Measurements from ENCODE around the gene AZGP1.

DNA sequence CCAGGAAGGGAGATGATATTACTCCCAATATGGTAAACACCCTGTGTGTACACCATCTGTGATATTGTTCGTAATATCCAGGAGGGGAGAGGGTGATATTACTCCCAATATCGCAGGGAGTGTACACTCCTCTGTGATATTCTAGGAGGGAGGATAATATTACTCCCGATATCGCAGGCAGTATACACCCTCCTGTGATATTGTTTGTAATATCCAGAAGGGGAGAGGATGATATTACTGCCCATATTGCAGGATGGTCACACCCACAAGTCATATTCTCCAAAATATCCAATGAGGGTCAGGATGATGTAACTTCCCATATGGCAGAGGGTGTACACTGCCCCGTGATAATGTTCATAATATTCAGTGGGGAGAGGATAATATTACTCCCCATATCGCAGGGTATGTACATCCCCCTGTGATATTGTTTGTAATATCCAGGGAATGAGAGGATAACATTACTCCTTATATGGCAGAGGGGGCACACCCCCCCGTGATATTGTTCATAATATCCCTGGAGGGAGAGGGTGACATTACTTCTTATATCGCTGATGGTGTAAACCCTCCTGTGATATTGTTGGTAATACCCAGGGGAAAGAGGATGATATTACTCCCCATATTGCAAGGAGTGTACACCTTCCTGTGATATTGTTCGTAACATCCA, 17.1 kb downstream of the AZGP1 start:
- TF ChIP-seq, protein P1, sequence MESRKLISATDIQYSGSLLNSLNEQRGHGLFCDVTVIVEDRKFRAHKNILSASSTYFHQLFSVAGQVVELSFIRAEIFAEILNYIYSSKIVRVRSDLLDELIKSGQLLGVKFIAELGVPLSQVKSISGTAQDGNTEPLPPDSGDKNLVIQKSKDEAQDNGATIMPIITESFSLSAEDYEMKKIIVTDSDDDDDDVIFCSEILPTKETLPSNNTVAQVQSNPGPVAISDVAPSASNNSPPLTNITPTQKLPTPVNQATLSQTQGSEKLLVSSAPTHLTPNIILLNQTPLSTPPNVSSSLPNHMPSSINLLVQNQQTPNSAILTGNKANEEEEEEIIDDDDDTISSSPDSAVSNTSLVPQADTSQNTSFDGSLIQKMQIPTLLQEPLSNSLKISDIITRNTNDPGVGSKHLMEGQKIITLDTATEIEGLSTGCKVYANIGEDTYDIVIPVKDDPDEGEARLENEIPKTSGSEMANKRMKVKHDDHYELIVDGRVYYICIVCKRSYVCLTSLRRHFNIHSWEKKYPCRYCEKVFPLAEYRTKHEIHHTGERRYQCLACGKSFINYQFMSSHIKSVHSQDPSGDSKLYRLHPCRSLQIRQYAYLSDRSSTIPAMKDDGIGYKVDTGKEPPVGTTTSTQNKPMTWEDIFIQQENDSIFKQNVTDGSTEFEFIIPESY (IDR thresholded peaks at IDR 0.05; ENCODE audit: borderline replicate concordance, low read depth), result no peak
- TF ChIP-seq, protein P2, sequence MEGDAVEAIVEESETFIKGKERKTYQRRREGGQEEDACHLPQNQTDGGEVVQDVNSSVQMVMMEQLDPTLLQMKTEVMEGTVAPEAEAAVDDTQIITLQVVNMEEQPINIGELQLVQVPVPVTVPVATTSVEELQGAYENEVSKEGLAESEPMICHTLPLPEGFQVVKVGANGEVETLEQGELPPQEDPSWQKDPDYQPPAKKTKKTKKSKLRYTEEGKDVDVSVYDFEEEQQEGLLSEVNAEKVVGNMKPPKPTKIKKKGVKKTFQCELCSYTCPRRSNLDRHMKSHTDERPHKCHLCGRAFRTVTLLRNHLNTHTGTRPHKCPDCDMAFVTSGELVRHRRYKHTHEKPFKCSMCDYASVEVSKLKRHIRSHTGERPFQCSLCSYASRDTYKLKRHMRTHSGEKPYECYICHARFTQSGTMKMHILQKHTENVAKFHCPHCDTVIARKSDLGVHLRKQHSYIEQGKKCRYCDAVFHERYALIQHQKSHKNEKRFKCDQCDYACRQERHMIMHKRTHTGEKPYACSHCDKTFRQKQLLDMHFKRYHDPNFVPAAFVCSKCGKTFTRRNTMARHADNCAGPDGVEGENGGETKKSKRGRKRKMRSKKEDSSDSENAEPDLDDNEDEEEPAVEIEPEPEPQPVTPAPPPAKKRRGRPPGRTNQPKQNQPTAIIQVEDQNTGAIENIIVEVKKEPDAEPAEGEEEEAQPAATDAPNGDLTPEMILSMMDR (IDR thresholded peaks at IDR 0.05), result no peak
- no peak for TF ChIP-seq RCOR1 (IDR thresholded peaks at IDR 0.05; ENCODE audit: low read length)
- TF ChIP-seq EZH2phosphoT487 (IDR thresholded peaks at IDR 0.05; ENCODE audit: borderline replicate concordance, low read depth), result no peak
- TF ChIP-seq MXI1 (IDR thresholded peaks at IDR 0.05; ENCODE audit: low read depth, low read length), result no peak
- no peak for TF ChIP-seq POLR2AphosphoS5 (IDR thresholded peaks at IDR 0.05; ENCODE audit: low read depth, low read length)
- TF ChIP-seq TCF12 (IDR thresholded peaks at IDR 0.05), result no peak
- no peak for TF ChIP-seq NRF1 (IDR thresholded peaks at IDR 0.05; ENCODE audit: low read depth, low read length)
- TF ChIP-seq SMC3 (IDR thresholded peaks at IDR 0.05; ENCODE audit: low read depth, low read length), result no peak
- TF ChIP-seq, protein P3, sequence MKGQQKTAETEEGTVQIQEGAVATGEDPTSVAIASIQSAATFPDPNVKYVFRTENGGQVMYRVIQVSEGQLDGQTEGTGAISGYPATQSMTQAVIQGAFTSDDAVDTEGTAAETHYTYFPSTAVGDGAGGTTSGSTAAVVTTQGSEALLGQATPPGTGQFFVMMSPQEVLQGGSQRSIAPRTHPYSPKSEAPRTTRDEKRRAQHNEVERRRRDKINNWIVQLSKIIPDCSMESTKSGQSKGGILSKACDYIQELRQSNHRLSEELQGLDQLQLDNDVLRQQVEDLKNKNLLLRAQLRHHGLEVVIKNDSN (IDR thresholded peaks at IDR 0.05; ENCODE audit: borderline replicate concordance, low read depth), result no peak

Data from SK-N-SH (cell line).